Retinal pigment epithelial cell (primary cell): ENCODE results near the gene SPIN2A.
"Not testable (repeated sequence)": the region's sequence is repeated elsewhere in the genome, so short reads cannot be mapped to it uniquely, and the experiment has no call there.

ENCODE experiments used
- DNase-seq: peaks from one replicate; pipeline ENCODE4 v3.0.0-alpha.2; 2010; ENCODE audit warnings: low read depth
- H3K4me3 ChIP-seq: 2 replicates; pipeline ENCODE4 v1.5.1; 2011; ENCODE audit warnings: mild to moderate bottlenecking, low read length, control low read depth, moderate library complexity
- TF ChIP-seq, protein P1 (sequence below): conservative IDR thresholded peaks from 2 replicates; pipeline ENCODE4 v1.5.1; 2011; ENCODE audit warnings: low read depth, low read length, control low read depth, inconsistent platforms

The SPIN2A gene

GRCh38 chrX:57121162-57121755 lies 15.9 kb downstream of the SPIN2A start, which contains the start of gene SPIN2B:
TSS of gene SPIN2B (minus strand) at chrX:57121548.
- peak within 1 kb of the TSS; percentile 66 for H3K4me3 ChIP-seq
- TF ChIP-seq, protein P1, sequence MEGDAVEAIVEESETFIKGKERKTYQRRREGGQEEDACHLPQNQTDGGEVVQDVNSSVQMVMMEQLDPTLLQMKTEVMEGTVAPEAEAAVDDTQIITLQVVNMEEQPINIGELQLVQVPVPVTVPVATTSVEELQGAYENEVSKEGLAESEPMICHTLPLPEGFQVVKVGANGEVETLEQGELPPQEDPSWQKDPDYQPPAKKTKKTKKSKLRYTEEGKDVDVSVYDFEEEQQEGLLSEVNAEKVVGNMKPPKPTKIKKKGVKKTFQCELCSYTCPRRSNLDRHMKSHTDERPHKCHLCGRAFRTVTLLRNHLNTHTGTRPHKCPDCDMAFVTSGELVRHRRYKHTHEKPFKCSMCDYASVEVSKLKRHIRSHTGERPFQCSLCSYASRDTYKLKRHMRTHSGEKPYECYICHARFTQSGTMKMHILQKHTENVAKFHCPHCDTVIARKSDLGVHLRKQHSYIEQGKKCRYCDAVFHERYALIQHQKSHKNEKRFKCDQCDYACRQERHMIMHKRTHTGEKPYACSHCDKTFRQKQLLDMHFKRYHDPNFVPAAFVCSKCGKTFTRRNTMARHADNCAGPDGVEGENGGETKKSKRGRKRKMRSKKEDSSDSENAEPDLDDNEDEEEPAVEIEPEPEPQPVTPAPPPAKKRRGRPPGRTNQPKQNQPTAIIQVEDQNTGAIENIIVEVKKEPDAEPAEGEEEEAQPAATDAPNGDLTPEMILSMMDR: no peak
- DNase-seq: peak; percentile 39

GRCh38 chrX:57120619-57121161 lies 16.5 kb downstream of the SPIN2A start:
- not testable (repeated sequence) for DNase-seq
- peak overlapping the region; percentile 66 for H3K4me3 ChIP-seq

DNA sequence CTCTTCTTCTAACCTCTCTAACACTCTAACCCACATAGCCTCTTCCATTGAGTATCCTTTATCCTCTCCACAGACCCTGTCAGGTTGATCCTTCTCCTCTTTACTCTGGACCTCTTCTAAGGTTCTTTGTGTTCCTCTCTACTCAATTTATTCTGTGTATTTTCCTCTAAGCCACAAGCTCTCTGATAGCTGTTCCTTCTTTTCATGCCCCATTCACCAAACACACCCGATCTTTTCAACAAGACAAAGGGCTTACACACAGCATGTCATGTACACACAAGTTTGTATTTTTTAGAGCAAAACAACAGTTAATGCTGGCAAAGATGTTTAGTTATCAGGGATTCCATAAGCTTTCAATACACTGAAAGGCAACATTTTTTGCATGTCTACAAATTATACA lies 17.8 kb downstream of the SPIN2A start:
- TF ChIP-seq, protein P1: no peak
- DNase-seq: no peak
- no peak overlapping the region for H3K4me3 ChIP-seq

DNA sequence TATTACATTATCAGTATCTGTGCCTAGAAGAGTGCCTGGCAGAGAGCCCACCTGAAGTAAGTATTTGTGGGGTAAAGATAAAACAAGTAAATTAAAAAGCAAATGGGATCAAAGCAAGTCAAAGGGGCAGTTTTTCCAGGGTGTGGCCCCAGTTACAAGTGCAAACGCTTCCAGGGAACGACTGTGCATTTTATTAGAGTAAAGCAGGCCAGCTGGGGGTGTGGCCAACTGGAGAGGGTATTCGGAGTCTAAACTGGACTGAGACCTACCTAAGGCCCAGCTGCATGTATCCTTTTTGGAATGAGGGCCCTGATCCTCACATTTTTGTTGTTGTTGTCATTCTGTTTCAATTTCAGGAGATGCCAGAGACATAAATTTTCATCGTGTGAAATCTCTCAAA lies 19.6 kb downstream of the SPIN2A start:
- not testable (repeated sequence) for DNase-seq, H3K4me3 ChIP-seq

- H3K4me3 ChIP-seq: no peak overlapping the region
- TF ChIP-seq, protein P1: no peak
Observed at GRCh38 chrX:57104921-57105398, 32.2 kb downstream of the SPIN2A start.

GRCh38 chrX:57104406-57104805 lies 32.8 kb downstream of the SPIN2A start:
- no peak for DNase-seq
- TF ChIP-seq, protein P1: no peak
- H3K4me3 ChIP-seq: no peak overlapping the region

More at GRCh38 chrX:57104921-57105398, 32.2 kb downstream of the SPIN2A start:
- no peak for DNase-seq

- TF ChIP-seq, protein P1: no peak
- no peak for DNase-seq
- H3K4me3 ChIP-seq: no peak overlapping the region
Observed at GRCh38 chrX:57103489-57103888, 33.7 kb downstream of the SPIN2A start.

DNA sequence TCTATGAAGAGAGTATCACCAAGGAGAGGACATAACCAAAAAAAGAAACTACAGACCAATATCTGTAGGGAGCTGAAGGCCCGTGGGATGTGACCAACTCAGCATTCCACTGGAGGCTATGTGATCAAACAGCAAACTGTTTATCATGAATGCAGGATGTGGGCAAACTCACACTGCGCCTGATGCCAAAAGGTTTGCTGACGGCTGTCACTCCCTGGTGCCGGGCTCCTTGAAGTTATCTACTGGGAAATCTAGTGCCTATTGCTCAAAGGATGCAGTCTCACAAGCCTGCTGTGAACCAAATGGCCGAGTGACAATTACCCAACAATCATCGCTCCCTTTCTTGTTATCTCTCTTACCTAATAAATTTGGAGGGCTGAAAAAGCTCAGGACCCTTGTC lies 34.3 kb downstream of the SPIN2A start:
- H3K4me3 ChIP-seq, DNase-seq: not testable (repeated sequence)
